HG03097 (cell line): ENCODE measurements around the gene ZSCAN2.
"Not testable (repeated sequence)": the region's sequence is repeated elsewhere in the genome, so short reads cannot be mapped to it uniquely, and the experiment has no call there.

Experiments used
- ATAC-seq: cut with Tn5 transposase; IDR thresholded peaks from one replicate; pipeline ENCODE4 v1.9.1; 2021; ENCODE audit not compliant: unreplicated experiment, low FRiP score

Gene ZSCAN2

DNA sequence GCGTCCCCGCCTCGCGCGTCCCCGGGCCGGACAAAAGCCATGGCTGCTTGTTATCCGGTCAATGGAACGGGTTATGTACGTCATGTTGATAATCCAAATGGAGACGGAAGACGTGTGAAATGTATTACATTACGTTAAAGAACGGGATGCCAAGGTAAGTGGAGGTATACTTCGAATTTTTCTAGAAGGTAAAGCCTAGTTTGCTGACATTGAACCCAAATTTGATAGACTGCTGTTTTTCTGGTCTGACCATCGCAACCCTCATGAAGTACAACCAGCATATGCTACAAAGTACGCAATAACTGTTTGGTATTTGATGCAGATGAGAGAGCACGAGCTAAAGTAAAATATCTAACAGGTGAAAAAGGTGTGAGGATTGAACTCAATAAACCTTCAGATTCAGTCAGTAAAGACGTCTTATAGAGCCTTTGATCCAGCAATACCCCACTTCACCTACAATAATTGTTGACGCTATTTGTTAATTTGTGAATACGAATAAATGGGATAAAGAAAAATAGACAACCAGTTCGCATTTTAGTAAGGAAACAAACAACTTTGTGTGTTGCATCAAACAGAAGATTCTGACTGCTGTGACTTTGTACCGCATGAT, 33.5 kb downstream of the ZSCAN2 start:
- ATAC-seq = no peak

DNA sequence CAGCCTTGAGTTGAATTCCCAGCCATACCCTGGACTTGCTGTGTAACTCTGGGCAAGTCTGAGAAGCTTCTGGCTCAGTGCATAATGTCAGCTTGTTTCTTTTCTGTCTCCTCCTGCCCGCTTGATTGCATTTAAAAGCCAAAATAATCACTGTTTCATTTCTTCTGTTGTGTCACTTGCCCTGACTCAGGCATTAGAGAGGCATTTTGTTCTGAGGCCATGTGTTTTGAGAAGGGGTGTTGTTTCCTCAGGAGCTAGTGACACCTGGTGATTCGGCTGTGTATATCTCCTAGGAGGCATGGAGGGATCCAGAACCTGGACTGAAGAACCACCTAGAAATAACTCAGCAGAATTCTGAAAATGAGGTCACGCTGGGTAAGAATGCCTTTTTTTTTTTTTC, 37.3 kb downstream of the ZSCAN2 start:
- ATAC-seq = no peak

DNA sequence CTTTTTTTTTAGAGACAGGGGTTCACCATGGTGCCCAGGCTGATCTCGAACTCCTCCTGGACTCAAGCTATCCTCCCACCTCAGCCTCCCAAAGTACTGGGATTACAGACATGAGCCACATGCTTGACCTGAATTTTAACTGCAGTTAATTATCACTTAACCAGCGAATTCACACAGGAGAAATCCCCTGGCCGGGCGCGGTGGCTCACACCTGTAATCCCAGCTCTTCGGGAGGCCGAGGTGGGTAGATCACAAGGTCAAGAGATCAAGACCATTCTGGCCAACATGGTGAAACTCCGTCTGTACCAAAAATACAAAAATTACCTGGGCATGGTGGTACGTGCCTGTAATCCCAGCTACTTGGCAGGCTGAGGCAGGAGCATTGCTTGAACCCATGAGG, 41.1 kb downstream of the ZSCAN2 start:
- not testable (repeated sequence) for ATAC-seq

DNA sequence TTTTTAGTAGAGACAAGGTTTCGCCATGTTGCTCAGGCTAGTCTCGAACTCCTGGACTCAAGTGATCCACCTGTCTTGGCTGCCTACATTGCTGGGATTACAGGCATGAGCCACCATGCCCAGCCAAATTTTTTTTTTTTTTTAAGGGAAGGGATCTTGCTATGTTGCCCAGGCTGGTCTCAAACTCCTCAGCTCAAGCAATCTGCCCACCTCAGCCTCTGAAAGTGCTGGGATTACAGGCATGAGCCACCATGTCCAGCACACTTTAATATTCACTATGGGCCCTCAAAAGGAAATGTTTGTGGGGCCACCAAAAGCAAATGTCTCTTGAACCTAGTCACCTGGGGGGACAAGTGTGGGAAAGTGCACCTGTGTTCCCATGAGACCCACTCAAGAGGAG, 41.8 kb downstream of the ZSCAN2 start:
- ATAC-seq = not testable (repeated sequence)

DNA sequence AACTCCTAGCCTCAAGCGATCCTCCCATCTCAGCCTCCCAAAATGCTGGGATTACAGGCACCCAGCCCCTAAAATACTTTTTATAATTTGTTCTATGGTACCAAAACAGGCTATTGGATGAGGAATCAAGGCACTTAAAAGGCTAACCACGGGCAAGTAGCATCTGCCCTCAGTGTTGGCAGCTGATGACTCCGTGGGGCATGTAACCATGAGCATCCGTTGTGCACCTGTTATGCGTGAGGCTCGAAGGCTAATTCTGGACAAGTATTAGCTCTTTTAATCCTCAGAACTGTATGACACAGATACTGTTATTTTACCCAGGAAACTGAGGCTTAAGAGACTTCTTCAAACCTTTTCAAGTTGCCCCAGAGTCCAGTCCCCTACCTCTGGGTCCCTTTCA, 43.0 kb downstream of the ZSCAN2 start:
- no peak for ATAC-seq

DNA sequence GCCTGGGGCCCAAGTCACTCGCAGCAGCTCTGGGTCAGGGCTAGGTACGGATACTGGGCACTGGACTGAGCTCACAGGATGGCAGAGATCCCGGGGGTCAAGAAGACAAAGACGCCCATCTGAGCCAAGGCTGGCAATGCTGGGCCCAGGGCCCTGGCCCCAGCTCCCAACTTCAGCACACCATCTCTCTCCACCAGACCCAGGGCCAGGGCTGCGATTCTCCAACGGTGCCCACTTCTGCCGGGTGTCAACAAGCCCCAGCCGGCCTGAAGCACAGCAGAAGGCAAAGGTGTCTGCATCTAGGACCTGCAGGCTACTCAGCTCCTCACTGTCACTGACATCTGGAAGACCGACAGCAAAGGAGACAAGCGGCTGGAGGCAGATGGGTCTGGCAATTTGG, 44.7 kb downstream of the ZSCAN2 start:
- ATAC-seq = no peak

DNA sequence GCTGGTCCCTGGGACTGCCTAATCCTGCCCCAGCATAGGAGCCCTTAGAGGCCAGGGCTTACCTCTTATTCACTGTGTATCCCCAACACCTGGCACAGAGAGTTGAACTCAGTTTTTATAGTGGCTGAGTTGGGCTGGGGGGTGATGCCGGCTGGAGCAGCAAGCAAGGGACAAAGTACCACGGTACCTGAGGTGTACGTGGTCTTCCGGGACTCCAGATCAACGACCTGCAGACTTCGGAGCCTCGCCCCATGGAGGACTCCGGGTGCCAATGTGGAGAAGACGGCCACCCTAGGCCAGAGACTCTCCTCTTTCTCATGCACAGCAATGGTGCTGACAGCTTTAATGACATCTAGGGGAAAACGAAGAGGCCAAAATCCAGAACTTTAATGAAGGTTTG, 45.2 kb downstream of the ZSCAN2 start:
- no peak for ATAC-seq

DNA sequence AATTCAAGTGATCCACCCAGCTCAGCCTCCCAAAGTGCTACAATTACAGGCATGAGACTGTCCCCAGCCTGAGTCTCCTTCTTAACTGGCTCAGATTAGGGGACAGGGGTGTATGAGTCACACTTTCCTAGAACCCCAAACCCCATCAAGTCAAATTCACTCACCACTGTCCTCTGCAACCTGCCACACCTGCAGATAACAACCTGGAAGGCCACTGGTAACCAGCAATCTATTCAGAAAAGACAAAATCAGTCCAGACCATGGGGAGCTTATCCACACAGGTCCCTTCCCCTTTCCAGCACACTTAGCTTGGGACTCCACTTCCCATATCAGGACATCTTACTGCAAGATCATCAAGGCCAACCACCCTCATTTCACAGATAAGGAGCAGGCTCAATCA, 46.9 kb downstream of the ZSCAN2 start:
- no peak for ATAC-seq

DNA sequence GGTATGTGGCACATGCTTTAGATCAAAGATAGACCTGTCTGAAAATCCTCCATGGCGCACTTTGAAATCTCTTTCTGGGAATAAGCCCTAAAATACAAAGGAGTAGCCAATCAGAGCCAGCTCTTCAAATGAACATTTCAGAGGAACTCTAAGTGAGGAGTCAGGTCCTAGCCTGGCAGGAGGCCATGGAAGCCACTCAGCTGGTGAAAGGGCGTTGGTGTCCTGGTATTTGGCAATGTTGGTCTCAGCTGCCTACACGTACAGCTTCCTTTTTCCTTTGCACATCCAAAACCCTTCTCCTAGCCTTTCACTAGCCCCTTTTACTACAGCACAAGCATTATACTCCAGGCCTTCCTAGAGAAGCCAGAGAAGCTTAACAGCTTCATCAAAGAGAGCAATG, 47.7 kb downstream of the ZSCAN2 start:
- no peak for ATAC-seq

DNA sequence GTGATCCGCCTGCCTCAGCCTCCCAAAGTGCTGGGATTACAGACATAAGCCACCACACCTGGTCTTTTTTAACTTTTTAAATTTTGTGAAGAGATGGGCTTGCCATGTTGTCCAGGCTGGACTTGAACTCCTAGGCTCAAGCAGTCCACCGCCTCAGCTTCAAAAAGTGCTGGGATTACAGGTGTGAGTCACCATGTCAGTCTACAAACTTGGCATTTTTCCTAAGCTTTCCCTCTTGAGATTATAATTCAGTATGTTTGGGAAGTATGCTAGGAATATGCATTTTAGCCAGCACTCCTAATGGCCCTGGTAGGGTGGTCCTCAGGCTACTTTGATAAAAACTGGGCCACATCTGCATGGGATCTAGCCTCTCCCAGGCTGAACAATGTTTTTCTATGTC, 48.9 kb downstream of the ZSCAN2 start:
- no peak for ATAC-seq

DNA sequence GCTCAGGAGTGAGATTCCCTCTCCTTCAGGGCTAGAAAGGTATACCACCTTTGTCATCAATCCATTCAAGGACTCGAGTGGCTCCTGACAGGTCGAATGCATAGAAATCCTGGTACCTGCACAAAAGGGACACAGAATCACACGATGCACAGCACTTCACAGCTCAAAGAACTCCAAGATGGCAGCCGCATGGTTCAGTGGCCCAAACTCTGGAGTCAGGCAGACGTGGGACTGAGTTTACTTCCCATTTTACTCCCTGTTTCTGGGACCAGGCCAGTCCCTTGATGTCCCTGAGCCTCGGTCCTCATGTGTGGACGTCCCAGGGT, 52.7 kb downstream of the ZSCAN2 start:
- ATAC-seq = no peak

DNA sequence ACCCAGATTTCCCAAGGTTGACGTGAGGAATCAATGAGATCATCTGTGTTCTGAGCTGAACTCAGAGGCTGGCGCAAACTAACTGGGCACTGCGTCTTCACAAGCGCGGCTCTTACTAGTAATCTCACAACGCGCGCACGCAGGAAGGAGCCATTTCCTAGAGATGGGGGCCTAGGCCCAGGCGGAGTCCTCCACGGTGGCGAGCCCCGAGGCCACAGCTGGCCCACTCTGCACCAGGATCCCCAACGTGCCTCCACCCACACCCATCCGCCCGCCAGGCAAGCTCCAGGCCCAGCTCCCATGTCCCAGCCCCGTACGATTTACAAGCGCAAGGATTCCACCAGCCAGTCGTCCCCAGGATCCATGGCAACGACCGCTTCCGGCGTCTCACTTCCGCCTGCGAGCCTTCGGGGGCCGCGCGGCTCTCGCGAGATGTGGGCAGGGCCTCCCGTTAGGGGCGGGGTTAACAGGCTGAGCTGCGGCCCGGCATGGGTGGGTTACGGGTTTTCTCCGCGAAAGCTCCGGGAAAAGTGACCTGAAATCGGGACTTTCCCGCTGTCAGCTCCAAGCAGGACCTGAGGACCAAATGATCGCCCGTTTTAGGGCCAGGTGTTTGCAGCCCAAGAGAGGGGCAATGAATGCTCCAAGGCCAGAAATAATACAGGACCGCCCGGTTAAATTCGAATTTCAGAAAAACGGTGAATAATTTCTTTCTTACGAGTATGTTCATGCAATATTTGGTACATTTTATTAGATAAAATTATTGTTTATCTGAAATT, 53.3 kb downstream of the ZSCAN2 start, which contains the start of gene WDR73:
Gene WDR73, minus strand, starts transcription at position 374 of the 779 bp plus-strand sequence. Its CDS starts 9 bp downstream, at position 365.
- ATAC-seq = peak; percentile 73

DNA sequence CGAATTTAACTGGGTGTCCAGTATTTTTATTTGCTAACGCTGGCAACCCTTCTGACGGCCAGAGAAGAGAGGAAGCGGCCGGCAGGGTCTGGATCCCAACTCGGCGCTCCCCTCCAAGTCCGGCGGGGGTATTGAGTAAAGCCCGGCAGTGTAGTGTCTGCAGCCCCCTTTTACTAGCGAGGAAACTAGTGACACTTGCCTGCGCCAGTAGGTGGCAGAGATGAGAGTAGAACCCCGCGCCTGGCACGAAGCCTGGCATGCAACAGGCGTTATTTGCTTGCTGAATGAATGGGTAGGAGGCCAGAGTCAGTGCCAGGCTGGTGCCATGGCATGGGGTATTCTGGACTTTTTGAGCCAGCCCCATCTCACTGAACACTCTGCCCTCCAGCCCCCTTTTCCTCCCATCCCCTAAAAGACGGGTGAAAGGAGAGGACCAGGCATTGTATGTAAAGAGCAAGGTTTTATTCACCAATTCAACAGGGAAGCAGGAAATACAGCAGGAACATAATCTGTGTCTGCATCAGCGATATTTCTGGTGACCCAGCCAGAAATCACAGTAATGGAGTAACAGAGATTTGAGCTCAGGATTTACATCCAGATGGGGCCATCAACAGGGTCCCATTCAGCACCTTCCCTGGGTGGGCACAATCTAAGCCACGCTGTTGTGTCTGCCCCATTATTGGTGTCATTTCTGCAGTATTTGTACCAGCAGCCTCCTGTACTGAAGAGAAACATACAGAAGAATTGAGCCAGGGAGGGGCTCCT, 54.1 kb downstream of the ZSCAN2 start:
- no peak for ATAC-seq

DNA sequence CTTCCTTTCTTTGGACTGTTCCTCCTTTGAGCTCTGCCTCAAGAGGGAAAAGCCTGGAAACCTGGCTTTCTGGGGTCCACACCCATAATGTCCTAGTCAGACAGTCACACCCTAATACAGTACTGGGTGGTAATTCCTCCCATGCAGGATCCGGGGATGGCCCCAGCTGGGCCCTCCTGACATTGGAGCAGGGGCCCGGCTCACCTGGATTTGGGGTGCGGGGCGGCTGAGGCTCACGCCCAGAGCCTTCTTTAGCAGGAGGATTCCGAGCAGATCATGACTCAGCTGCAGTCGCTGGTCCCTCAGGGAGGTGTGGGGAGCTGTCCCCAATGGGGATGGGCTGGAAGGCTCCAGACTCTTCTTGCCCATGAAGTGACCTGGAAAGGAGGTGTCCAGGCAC, 56.2 kb downstream of the ZSCAN2 start:
- ATAC-seq = no peak

DNA sequence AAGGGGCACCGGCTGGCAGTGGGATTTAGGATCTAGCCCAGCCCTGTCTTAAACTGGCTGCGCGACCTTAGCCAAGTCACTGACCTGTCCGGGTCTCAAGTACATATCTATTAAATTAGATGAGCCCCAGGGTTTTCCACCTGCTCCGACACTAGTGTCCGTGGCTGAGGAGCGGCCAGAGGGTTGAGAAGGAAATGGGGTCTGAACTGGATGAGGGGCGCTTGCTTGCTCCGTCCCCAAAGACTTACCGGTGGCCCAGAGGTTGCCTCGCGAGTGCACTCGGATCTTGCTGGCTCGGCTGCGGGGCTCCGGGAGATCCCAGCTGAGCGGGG, 56.9 kb downstream of the ZSCAN2 start:
- ATAC-seq = no peak

DNA sequence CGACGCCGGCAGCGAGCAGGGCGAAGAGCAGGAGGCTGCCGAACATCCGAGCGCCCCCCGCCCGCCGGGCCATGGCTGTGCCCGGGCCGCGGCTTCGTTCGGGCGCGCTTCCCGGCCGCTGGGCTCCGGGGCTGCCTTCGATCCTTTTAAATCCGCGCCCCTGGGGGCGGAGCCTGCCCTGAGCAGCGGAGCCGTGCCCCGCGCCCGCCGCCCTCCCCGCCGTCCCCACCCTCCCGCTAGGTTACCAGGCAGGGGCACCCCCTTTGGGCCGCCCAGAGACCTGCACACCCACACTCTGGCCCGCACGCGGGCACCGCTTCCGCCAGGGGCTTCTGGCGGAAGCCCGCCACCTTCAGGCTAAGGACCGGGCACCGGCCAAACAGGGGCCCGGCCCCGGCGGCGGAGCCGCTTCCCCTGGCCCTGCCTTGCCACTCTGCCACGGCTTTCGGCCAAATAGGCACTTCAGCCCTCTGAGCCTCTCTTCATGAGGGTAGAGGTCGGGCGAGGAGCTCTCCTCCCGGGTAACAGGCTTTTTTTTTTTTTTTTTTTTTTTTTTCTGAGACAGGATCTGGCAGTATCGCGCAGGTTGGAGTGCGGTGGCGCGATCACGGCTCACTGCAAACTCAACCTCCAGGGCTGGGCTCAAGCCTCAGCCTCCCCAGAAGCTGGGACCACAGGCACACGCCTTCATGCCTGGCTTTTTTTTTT, 57.4 kb downstream of the ZSCAN2 start, which contains the start of gene NMB:
Gene NMB, minus strand, starts transcription at position 120 of the 708 bp plus-strand sequence. Its CDS starts 47 bp downstream, at position 73.
- peak; percentile 68 for ATAC-seq

DNA sequence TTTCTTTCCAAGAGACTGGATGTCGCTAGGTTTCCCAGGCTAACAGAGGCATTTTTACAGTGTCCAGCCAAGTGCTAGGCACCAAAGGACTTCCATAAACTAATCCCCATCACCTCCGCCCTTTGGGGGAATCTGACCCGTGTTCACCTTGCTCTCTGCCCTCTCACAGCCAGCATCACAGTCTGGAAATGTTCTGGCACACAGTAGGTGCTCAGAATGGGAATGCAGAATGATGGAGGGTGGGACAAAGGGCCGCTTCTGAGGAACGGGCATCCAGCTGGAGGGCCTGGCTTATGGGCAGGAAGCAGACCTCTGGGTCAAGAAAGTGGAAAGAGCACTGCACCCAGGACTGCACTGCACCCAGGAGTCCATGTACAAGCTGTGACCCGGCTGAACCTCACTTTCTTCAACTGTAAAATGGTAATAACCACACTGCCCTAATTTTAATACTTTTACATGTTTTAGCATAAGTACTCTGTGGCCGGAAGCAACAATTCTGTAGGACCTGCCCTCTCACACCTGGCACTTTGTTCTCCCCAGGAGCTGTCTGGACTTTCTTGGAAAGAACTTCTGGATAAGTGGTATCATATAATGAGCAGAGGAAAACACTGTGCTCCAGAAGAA, 58.1 kb downstream of the ZSCAN2 start:
- ATAC-seq = no peak

DNA sequence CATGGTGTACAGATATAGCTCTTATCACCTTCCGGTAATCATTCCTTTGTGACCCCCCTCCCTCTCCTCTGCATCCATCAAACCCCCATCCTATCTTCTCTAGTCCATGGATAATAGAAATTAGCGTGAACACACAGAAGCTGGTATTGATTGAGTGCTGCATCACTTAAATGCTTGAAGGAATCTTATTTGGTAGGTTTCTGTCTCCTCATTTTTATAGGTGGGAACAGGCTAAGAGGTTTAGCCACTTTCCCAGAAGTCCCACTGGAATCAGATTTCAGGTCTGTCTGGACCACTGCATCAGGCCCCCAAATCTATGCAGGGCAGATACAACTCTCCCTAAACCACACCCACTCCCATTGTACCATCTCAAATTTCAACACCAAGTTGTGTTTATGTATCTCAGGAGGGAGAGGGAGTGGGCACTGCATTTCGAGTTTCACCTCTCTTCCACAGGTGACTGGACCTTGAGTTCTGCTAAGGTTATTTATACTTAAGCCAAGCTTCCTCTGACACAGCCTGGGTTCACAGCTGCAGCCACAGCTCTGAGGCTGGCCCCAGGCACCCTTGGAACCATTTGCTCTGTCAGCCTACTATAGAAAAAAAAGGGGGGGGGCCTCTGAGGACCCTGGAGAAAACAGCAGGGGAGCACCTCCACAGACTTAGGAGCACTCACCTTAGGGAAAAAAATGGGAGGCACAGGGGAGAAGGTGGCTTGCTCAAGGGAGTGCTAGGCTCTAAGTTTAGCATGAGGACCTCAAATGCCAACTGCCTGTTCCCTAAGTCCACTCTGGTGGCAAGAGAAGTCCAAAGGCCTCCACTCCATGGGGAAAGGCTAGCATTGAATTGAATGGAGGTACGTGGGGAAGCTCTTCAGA, 59.3 kb downstream of the ZSCAN2 start:
- no peak for ATAC-seq

DNA sequence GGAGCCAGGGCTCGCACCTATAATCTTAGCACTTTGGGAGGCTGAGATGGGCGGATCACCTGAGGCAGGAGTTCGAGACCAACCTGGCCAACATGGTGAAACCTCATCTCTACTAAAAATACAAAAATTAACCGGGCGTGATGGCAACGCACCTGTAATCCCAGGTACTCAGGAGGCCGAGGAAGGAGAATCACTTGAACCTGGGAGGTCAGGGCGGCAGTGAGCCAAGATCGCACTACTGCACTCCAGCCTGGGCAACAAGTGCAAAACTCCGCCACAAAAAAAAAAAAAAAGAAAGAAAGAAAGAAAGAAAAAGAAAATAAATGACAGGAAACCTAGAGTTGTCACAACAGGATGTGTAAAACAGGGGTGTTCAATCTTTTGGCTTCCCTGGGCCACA, 60.2 kb downstream of the ZSCAN2 start:
- no peak for ATAC-seq

DNA sequence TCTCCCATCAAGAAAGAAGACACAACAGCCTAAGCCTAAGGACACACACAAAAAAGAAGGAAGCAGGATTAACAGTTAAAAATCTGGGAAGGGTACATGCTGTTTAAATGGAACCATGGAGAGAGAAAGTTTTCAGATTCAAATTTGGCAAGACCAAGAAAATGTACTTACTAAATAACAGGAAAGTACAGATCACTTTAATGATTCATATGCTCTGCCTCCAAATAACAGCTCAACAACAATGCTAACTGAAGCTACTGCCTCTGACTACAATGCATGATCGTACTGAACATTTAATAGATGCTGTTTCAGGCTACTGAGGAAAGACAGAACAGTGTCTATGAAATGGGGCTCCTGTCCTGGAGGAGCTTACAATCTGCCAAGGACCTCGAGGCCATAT, 65.6 kb downstream of the ZSCAN2 start:
- no peak for ATAC-seq
